Activated CD8-positive, alpha-beta memory T cell treated with anti-CD3 and anti-CD28 coated beads, Interleukin-2, amount 50 U/mL, for 24 hours (primary cell): Measurements from ENCODE around the gene PLP2.

Experiments
- DNase-seq: peaks from one replicate; pipeline ENCODE4 v3.0.0-alpha.2; 2020; ENCODE audit errors: extremely low read depth

Gene PLP2

DNA sequence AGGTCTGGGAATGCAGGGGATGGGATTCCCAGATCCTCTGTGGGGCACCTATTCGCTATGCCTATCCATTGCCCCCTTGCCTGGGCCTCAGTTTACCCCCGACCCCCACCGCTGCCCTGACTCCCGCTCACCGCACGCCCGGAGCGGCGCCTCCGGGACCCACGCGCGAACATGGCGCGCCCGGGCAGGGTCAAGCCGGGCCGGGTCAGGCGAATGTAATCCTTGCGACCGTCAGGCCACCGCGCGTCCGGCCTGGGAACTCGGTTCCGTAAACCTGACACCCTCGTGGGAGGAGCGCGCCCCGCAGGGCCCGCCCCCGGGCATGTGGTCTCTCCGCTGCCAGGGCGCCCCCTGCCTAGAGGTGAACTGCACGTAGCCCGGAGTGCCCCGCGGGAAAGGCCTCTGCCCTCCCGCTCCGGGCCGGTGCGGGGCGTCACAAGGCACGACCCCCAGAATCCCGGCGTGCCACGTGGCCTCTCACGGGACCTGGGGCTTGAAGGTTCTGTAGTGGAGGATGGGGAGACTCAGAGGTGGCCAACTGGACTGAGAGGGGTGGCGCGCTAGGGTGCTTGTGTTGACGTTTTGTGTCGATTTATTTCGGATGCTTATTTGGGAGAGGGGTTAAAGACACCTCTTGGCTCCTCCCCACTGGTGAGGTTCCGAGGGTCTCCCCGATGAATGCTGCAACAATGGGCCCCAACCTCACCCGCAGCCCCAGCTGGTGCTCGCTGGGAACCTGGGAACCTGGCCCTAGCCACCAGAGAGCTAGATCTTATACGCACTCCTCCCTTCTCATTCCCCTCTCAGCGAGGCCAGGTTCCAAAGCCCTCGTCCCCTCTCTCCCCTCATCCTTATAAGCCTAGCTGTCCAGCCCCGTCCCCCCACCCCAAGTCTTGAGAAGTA, 14.7 kb downstream of the PLP2 start, which contains the start of gene PRICKLE3:
PRICKLE3 (minus strand) TSS at position 249 of the 903 bp plus-strand sequence; CDS start at position 173, 76 bp downstream.
- DNase-seq = no peak

DNA sequence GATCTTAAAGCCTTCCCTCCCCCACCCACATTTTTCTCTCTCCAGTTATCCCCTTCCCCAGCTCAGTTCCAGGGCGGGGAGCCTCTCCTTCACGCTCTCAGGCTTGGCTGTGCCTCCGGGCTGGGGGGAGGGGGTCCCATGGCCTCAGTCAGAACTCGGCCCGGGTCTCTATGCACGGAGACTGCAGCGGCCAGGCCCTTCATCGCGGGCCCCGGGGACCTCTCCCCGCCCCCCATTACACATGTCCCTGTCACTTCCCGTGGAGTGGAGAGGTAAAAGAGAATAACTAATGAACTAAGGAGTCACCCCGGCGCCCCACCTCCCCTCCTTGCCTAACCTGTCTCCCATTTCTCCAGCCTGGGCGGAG, 15.3 kb downstream of the PLP2 start:
- DNase-seq = no peak

DNA sequence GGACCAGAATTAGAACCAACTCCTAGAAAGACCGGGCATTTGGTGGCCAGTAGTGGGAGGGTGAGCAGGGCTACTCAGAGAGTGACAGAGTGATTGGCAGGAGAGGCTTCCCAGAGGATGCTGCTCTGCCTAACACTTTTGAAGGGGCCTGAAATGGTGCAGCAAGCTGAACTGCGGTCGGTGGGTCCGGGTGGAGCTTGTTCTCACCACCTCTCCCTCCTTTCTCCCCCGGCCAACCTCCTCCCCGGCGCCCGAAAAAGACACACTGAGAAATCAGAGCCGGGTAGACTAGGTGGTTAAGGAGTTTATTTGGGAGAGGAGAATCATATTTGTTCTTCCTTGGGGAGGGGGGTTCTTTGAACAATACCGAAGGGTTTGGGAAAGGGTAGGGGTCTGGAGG, 15.8 kb downstream of the PLP2 start:
- no peak for DNase-seq

DNA sequence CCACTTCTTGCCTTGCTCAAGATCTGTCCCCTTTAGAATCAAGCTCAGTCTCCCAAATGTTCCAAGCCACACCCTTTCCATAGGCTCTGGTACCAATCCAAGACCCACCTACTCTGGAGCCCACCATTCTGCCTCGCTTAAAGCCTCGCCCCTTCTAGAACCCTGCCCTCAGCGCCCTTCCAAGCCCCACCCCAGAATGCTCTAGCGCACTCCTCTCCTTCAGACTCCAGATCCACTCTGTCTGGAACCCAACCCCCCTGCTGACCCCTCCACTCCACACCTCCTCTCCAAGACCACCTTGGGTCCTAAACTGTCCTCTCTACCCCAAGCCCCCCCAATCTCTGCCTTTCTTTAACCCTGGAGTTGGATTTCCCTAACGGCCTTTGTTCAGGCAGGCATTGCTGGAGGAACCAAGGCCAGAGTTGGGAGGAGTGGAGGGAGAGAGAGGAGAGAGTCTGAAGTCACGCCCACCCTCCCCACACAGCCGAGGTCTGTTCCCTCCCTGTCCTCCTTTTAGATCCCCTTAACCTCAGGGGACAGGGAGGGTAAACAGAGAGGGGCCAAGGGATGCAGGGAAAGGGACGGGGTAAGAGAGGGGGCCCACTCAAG, 16.9 kb downstream of the PLP2 start:
- no peak for DNase-seq

DNA sequence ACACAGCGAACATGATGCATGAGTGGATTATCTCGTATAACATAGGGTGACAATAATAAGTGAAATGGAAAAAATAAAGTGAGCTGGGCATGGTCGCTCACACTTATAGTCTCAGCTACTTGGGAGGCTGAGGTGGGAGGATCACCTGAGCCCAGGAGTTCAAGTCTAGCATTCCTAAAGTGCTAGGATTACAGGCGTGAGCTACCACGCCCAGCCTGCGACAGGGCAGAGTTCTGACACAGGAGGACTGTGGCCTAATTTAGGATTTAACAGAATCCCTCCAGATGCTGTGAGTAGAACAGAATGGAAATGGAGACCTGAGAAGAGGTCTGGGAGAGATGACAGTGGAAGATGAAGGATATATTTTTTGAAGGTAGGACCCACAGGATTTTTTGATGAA, 17.9 kb downstream of the PLP2 start:
- no peak for DNase-seq

DNA sequence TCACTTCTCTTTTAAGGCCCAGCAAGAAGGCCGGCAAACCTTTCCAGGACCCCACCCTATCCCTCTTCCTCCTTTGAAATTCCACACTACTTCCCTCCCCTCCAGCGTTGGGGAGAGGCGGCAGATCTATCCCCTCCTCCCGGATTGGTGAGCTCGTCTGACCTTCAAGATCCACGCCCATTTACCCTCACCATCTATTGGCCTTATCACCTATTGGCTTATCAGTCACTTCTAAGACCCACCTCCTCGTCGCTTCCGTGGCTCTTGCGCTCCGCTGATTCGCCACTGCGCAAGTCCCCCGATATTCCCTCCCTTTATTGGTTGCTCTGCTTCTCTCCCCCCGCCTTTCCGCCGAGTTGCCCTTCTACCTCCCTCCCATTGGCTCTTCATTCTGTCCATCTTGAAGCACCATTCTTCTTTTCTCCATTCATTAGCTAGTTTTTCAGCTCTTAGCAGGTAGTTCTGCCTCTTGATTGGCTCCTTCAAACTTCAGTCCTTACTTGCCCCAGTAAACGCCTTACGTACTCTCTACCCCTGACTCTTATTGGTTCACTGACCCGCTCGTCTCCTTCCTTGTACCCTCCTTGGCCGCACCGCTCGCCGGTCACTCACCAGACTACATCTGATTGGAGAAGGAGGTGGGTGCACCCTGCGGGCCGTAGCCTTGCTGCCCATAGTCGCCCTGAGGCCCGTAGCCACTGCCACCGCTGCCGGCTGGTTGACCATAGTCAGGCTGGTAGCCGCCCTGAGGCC, 19.3 kb downstream of the PLP2 start:
- DNase-seq = peak; percentile 59

DNA sequence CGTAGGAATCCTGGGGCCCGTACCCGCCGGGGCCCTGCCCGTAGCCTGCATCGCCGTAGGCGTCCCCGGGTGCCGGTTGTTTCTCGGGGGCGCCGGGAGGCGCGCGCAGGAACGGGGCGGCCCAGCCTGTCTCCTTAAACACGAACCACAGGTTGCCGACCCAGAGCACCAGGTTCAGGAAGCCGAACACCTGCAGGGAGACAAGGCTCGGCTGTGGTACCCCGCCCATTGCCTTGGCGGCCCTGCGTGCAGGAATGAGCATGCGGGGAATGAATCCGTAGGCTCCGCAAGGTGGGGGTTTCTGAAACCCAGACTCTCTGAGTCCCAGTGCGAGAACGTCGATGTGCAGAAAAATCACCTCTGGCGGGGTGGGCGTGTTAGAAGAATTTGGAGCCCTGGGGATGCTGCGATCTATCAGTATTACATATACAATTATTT, 19.9 kb downstream of the PLP2 start:
- DNase-seq = no peak

DNA sequence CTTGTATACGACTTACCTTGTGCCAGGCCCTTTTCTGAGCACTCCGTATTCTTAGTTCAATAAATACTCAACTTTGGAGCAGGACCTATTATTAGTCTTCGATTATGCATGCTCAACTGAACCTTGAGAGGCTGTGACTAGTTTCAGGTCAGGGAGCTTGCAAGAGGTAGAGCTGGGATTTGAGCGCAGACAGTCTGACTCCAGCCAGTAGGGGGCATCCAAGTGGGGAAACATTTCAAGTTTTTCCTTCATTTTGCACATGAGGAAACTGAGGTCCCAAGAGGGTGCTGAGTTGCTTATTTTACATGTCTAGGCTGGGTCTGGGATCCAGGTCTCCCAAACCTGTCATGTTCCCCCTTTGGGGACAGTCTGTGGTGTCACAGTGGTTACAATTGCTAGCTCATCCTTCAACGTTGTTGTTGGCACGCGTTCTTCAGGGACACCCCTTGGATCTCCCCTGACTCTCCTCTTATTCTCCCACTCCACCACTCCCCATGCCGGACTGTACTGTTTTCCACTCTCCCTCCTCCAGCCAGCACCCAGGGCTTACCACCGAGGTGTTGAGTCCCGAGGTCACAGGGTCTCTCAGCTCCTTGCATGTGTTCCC, 21.1 kb downstream of the PLP2 start:
- no peak for DNase-seq

DNA sequence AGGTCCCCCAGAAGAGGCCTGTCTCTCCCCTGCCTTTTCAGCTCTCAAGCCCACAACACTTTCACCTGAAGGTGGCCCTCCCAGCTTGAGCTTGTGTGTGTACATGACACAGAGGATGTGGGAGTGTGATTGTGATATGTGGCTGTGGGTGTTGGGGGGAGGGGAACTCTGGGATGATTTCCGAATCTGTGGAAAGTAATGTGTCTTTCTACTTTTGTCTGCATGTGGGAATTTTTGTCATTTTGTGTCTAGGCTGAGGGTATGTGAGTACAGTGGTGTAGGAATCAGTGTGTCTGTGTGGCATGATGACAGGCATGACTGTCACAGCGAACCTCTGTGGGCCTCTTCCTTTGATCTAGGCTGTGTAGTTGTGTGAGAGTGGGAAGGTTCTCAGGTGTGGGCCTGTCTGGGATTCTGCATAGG, 21.9 kb downstream of the PLP2 start:
- no peak for DNase-seq

DNA sequence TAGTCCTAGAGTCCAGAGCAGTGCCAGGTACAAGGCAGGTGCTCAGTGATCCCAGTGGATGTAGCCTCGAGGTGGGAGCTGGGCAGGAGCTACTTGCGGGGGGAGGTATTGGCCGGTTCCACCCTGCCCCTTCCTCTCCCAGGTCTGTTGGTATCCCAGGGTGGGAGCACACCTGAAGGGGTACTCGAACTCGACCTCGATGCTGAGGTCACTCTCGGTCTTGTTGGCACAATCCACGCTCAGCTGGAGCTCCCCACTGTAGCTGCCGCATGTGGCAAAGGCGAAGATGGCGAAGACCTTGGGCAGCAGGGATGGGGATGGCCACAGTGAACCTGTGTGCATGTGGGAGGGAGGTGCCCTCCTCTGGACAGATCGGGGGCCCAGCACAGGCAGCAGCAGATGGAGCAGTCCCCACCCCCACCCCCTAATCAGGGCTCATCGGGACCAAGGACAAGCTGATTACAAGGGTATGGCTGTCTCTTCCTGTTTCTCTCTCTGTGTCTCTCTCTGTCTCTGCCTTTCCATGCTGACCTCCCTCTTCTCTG, 25.9 kb downstream of the PLP2 start:
- no peak for DNase-seq

DNA sequence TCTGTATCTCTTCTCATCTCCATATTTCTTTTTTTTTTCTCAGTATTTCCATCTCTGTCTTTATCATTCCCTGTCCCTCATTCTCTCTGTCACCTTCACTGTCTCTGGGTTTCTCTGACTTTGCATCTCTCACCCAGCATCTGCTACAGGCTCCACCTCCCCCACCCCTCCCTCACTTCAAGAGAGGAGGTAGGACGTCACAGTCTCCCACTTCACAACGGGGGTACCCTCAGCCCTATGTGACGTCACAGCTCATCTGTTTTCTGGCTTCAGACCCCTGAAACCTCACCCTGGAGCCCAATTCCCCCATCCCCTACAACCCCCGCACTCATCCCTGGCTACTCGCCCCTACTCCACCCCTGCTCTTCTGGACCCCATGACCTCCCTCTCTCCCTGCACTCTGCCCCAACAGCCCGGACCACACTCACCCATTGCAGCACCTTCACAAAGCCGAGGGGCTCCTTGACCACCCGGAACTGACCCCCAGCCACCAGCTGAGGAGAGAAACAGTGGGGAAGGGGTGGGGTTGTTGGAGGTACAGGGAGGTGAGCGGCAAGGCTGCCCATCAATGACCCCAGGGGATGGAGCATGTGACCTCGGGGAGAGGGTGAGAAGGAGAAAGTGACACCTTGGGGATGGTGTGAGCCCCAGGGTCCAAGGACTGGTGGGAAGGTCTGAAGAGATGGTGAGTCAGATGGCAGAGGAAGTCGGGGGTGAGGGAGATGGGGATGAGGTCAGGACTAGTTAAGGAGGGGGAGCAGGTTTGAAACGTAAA, 27.0 kb downstream of the PLP2 start:
- DNase-seq = no peak

DNA sequence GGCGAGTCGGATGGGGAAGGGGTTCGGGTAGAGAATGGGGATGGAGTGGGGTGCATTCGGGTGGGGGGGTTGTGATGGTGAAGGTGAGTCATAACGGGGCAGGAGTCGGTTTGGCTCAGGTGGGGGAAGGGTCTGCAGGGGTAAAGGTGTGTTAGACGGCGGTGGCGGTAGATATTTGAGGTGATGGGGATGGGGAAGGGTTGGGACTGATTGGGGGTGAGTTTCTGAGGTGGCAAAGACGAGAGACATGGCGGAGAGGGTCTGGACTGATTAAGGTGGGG, 27.6 kb downstream of the PLP2 start:
- DNase-seq = no peak

DNA sequence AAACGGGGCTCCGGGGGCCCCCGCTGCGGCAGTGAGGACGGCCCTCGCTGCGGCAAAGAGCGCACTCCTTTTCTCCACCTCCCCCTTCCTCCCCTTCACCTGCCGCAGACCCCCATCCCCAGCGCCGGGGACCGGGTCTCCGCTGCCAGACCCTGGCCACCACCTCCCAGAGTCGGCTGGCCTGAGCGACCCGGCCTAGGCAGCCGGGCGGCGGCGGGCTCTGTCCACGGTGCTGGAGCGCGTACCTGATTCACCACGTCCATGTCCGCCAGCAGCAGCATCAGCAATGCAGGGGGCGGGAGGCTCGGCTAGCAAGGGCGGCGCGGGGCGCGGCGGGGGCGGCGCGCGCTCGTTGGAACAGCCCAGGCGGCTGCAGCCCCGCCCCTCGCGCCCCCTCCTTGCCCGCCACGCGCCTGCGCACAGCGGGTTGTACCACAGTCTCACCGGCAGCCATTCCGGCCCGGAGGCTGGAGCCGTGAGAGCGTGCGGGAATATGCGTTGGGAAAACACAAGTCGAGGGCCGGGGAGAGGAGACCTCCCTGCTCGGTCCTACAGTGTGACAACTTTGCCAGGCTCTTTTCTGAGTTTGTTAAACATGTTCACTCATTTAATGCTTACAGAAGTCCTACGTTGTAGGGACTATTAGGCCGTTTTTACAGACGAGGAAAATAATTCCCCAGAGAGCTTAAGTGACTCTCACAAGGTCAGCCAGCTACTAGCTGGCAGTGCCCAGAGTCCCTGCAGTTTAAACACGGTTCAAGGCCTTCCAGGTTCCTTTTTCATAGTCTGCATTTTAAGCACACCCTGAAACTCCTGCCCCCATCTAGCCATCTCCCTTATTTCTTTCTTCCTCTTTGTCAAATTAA, 28.4 kb downstream of the PLP2 start, which contains the start of gene SYP:
SYP (minus strand) TSS at position 288 of the 866 bp plus-strand sequence; CDS start at position 281, 7 bp downstream.
- peak; percentile 67 for DNase-seq

DNA sequence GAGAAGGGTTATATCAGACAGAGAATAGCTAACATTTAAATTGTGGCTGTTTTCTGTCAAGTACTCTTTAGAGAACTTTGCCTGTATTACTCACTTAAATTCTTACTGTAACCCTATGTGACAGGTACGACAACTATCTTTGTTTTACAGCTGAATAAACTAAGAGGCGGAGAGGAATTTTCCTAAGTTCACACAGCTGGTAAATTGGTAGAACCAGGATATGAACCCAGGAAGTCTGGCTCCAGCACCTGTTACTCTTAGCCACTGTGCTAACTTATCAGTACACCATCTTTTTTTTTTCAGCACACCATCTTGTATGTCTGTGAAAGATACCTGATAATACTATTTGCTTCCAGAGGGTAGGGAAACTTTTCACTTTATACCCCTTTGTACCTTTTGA, 30.3 kb downstream of the PLP2 start:
- DNase-seq = no peak

DNA sequence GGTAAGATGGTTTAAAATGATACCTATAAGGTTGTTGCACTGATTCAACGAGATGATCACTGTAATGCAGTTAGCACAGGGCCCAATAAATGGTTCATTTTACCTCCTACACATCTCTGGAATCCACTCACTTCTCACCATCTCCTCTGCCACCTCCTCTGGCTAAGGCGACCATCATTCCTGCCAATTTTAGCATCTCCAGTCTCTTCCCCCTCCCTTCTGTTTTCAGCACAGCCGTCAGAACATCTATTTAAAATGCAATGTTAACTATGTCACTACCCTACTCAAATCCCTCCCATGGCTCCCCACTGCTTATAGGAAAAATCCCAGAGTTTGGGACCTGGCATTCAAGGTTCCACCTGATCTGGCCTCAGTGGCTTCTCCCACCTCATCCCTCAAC, 31.8 kb downstream of the PLP2 start:
- no peak for DNase-seq

DNA sequence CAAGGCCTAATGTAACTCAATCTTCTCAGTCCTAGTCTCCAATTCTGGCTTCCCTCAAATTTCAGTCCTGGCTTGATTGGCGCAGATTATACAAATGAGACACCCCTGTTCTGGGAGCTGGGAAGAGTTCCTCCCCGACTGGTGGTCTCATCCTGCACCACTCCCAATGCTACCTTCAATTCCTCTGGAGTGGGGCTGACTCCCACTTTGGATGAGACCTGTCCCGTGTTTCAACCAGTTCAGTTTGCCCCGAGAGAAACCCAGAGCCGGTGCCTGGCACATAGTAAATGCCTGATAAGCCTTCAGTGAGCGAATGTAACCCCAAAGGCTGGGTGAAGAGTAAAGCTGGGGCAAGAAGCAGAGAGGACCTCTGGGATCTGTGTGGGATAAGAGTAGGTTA, 32.3 kb downstream of the PLP2 start:
- DNase-seq = no peak

DNA sequence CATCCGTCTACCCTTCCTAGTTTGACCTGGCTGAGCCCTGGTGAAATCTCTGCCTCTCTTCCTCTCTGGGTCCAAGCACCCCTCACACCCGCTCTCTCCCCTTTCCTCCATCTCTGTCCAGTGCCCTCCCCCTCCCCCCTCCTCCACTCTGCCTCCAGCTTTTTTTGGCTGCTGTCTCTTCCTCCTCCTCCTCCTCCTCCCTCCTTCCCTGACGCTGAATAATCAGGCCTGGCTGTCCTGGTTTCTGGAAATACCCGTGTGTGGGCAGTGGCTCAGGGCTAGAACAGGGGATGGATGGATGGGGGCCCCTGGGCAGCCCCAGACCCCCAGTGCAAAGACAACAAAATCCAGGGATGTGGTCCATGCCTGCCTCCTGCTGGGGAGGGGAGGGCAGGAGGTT, 33.0 kb downstream of the PLP2 start:
- DNase-seq = no peak

DNA sequence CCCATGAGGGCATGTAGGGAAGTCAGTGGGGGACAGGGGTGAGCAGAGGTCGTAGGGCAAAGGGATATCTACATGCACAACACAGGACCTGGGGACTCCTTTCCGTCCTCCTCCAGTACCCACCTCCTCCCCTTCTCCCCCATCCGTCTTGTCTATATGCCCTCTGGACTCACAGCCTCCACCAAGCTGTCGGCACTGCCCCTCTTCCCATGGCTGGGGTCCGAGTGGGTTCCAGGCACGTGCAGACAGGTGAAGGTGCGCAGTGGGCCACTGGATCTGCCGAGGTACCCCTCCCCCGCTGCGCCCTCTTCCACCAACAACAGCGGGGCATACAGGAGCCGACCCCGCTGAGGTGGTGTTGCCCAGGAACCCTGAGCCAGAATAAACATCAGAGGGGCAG, 33.7 kb downstream of the PLP2 start:
- no peak for DNase-seq

DNA sequence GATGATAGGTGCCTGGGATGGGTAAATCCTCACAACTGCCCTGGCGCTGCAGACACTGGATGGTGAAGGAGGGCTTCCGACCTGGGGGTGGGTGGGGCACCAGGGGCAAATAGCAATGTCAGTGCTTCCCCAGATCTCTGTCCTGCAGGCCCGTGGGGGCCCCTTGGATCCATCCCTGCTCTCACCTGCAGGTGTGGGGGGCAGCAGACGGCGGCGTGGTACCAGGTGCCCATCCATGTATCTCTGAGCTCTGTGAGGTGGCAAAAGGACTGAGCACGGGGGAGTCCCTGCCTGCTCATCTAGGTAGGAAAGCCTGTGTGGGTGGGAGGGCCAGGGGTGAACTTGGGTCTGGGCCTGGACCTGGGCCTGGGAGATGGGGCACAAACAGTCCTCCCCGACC, 34.8 kb downstream of the PLP2 start:
- no peak for DNase-seq

DNA sequence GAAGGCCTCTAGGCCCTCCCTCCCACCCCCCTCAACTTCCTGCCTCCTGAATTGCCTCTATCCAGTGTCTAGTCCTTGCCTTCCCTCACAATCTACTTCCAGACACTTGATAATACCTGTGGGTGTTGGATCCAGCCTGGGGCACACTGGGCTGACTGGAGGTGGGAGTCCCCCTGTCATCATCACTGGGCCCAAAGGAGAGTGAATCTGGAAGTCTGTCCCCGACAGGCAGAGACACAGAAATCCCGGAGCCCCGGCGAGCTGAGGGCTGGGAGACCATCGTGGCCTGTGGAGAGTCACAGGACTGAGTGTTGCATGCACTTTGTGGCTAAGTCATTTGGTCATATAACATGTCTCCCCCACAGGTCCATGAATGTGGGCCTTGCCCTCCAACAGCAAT, 36.7 kb downstream of the PLP2 start:
- no peak for DNase-seq
